ENCODE results near the gene CDK19. TPM values are rescaled to one million over a fixed set of nuclear protein-coding genes. Genes with fewer than 3 reads are reported as not detected.
"Not testable (repeated sequence)": the region's sequence is repeated elsewhere in the genome, so short reads cannot be mapped to it uniquely, and the experiment has no call there.

Gene CDK19
- total RNA-seq, 6 experiments from 2014 or later, result 18.6 to 22.4 (median 20.0) TPM

- Mint-ChIP-seq H3K4me3 (no peak overlapping the region), H3K36me3 (ENCODE audit: low read depth) (no peaks in the 10 kb centered on the region), H3K4me1 (ENCODE audit: low read depth) (peaks cover 6% of the 10 kb centered on the region; the same call in 1 of the 2 replicates), H3K27me3 (ENCODE audit: insufficient read depth) (no peaks in the 10 kb centered on the region), H3K27ac (no peak overlapping the region), H3K9me3 (no peaks in the 10 kb centered on the region)
- no peak for DNase-seq
- TF ChIP-seq, protein P1, sequence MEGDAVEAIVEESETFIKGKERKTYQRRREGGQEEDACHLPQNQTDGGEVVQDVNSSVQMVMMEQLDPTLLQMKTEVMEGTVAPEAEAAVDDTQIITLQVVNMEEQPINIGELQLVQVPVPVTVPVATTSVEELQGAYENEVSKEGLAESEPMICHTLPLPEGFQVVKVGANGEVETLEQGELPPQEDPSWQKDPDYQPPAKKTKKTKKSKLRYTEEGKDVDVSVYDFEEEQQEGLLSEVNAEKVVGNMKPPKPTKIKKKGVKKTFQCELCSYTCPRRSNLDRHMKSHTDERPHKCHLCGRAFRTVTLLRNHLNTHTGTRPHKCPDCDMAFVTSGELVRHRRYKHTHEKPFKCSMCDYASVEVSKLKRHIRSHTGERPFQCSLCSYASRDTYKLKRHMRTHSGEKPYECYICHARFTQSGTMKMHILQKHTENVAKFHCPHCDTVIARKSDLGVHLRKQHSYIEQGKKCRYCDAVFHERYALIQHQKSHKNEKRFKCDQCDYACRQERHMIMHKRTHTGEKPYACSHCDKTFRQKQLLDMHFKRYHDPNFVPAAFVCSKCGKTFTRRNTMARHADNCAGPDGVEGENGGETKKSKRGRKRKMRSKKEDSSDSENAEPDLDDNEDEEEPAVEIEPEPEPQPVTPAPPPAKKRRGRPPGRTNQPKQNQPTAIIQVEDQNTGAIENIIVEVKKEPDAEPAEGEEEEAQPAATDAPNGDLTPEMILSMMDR (IDR thresholded peaks at IDR 0.05), result no peak
Observed at GRCh38 chr6:110856296-110856695, 41.0 kb upstream of the CDK19 start.

GRCh38 chr6:110853754-110854477 lies 38.6 kb upstream of the CDK19 start:
- DNase-seq, result no peak
- Mint-ChIP-seq H3K36me3 (ENCODE audit: low read depth) (no peaks in the 10 kb centered on the region), H3K27me3 (ENCODE audit: insufficient read depth) (no peaks in the 10 kb centered on the region), H3K27ac (no peak overlapping the region), H3K9me3 (no peaks in the 10 kb centered on the region), H3K4me1 (ENCODE audit: low read depth) (peaks cover 6% of the 10 kb centered on the region; the same call in 1 of the 2 replicates), H3K4me3 (no peak overlapping the region)
- TF ChIP-seq, protein P1 (IDR thresholded peaks at IDR 0.05), result no peak

DNA sequence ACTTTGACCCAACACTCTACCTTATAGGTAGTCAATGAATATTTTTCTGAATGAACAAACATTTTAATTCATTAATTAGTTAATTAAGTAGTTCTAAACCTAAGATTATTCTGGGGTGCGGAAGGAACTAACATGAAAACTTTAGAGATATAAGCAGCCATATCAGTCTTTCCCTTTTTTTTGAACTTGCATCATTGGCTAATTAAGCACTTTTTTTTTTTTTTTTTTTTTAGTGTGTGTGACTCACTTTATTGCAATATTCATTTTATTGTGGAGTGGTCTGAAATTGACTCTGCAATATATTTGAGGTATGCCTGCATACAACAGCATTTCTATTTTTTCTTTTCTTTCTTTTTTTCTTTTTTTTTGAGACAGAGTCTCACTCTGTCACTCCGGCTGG lies 37.5 kb upstream of the CDK19 start:
- Mint-ChIP-seq H3K9me3 (no peaks in the 10 kb centered on the region), H3K4me3 (no peak overlapping the region), H3K27me3 (ENCODE audit: insufficient read depth) (no peaks in the 10 kb centered on the region; the same call in 1 of the 2 replicates), H3K4me1 (ENCODE audit: low read depth) (peaks cover 6% of the 10 kb centered on the region; the same call in 1 of the 2 replicates), H3K27ac (no peak overlapping the region), H3K36me3 (ENCODE audit: low read depth) (no peaks in the 10 kb centered on the region)
- TF ChIP-seq, protein P1 (IDR thresholded peaks at IDR 0.05), result no peak
- no peak for DNase-seq

DNA sequence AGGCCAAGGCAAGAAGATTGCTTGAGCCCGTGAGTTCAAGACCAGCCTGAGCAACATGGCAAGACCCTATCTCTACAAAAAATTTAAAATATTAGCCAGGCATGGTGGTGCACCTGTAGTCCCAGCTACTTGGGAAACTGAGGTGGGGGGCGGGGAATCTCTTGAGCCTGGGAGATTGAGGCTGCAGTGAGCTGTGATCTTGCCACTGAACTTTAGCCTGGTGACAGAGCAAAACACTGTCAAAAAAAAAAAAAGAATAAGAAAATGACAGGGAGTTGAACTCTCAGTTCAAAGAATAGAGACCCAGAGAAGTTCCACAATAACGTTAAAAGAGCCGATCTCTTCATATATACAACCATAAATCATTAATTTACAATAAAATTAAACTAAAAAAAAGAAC lies 34.5 kb upstream of the CDK19 start:
- TF ChIP-seq, protein P1 (IDR thresholded peaks at IDR 0.05), result no peak
- Mint-ChIP-seq H3K27me3 (ENCODE audit: insufficient read depth) (no peaks in the 10 kb centered on the region; the same call in 1 of the 2 replicates), H3K27ac (no peak overlapping the region), H3K36me3 (ENCODE audit: low read depth) (no peaks in the 10 kb centered on the region), H3K4me3 (no peak overlapping the region), H3K9me3 (no peaks in the 10 kb centered on the region), H3K4me1 (ENCODE audit: low read depth) (no peaks in the 10 kb centered on the region)
- DNase-seq, result no peak

DNA sequence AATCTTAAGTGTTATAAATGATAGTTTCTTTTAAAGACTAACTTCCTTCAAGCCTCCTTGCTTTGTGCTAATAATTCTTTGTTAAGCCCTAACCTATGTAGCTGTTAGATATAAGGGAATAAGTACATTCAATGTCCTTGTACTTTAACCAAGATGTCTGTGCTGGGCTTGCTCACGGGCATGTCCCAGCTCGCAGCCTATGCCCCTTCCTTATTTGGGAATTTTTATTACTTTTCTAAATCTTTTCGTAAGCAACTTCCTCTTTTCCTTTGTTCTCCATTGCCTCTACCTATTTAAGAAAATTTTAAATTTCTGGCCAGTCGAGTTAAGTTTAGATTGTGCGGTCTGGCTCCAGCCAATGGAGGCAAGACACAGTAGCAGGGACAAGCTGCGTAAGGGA lies 26.0 kb upstream of the CDK19 start:
- Mint-ChIP-seq H3K4me3 (no peak overlapping the region), H3K4me1 (ENCODE audit: low read depth) (no peaks in the 10 kb centered on the region), H3K27me3 (ENCODE audit: insufficient read depth) (peaks cover 2% of the 10 kb centered on the region; the same call in 1 of the 2 replicates), H3K9me3 (no peaks in the 10 kb centered on the region), H3K27ac (no peak overlapping the region), H3K36me3 (ENCODE audit: low read depth) (no peaks in the 10 kb centered on the region)
- no peak for DNase-seq
- TF ChIP-seq, protein P1 (IDR thresholded peaks at IDR 0.05), result no peak

- H3K27ac Mint-ChIP-seq; H3K4me3 Mint-ChIP-seq; H3K4me1 Mint-ChIP-seq (ENCODE audit: low read depth); H3K27me3 Mint-ChIP-seq (ENCODE audit: insufficient read depth); H3K36me3 Mint-ChIP-seq (ENCODE audit: low read depth); DNase-seq; H3K9me3 Mint-ChIP-seq: not testable (repeated sequence)
Observed at GRCh38 chr6:110835751-110836150, 20.5 kb upstream of the CDK19 start.
